Measurements from ENCODE around the gene RANBP17. TPM values are rescaled to one million over a fixed set of nuclear protein-coding genes. Genes with fewer than 3 reads are reported as not detected.

The RANBP17 gene
- total RNA-seq, 1 donor from 2014 or later, result not detected

GRCh38 chr5:171107669-171108068 lies 245.9 kb downstream of the RANBP17 start:
- intact Hi-C loops (cut with micrococcal nuclease), result no loop called here

DNA sequence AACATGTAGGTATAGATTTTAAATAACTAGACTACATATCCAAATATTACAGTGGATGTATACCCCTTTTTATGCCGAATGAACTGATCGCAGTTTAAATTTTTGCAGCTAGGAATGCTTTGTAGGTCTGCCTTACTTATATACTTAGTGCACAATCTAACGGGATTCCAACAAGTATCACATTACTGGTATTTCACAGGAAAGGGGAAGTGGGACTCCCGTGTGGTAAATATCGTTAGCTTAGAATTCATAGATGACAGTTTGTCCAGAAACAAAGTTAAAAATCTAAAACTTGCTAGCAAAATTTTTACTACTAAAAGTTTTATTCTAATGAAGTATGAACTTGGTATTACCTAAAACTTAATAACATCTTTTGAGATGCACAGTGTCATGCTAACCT lies 253.7 kb downstream of the RANBP17 start:
- H3K4me3 Mint-ChIP-seq, result no peak overlapping the region
- no peaks in the 10 kb centered on the region for H3K36me3 Mint-ChIP-seq (ENCODE audit: low read depth)
- no peak for DNase-seq
- H3K9me3 Mint-ChIP-seq, result no peaks in the 10 kb centered on the region
- H3K27ac Mint-ChIP-seq, result no peak overlapping the region
- intact Hi-C loops (cut with micrococcal nuclease), result no loop called here
- no peaks in the 10 kb centered on the region for H3K4me1 Mint-ChIP-seq
- no peaks in the 10 kb centered on the region for H3K27me3 Mint-ChIP-seq

More at GRCh38 chr5:171107669-171108068, 245.9 kb downstream of the RANBP17 start:
- H3K27me3 Mint-ChIP-seq, result no peaks in the 10 kb centered on the region
- no peaks in the 10 kb centered on the region for H3K4me1 Mint-ChIP-seq
- DNase-seq, result no peak
- H3K4me3 Mint-ChIP-seq, result no peak overlapping the region
- no peaks in the 10 kb centered on the region for H3K9me3 Mint-ChIP-seq
- H3K27ac Mint-ChIP-seq, result no peak overlapping the region
- H3K36me3 Mint-ChIP-seq (ENCODE audit: low read depth), result no peaks in the 10 kb centered on the region

DNA sequence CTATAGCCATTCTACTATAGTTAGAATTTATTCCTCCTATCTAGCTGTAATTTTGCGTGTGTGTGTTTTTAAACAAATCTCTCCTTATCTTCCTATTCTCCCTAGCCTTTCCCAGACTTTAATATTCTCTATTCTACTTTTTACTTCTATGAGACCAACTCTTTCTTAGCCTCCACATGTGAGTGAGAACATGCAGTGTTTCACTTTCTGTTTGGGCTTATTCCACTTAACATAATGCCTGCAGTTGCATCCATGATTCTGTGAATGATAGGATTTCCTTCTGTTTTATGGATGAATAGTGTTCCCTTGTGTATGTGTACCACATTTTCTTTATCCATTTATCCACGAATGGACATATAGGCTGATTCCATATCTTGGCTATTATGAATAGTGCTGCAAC lies 254.9 kb downstream of the RANBP17 start:
- Mint-ChIP-seq H3K27ac (no peak overlapping the region), H3K36me3 (ENCODE audit: low read depth) (no peaks in the 10 kb centered on the region), H3K9me3 (no peaks in the 10 kb centered on the region), H3K27me3 (no peaks in the 10 kb centered on the region), H3K4me3 (no peak overlapping the region), H3K4me1 (no peaks in the 10 kb centered on the region)
- intact Hi-C loops (cut with micrococcal nuclease), result no loop called here
- DNase-seq, result no peak

DNA sequence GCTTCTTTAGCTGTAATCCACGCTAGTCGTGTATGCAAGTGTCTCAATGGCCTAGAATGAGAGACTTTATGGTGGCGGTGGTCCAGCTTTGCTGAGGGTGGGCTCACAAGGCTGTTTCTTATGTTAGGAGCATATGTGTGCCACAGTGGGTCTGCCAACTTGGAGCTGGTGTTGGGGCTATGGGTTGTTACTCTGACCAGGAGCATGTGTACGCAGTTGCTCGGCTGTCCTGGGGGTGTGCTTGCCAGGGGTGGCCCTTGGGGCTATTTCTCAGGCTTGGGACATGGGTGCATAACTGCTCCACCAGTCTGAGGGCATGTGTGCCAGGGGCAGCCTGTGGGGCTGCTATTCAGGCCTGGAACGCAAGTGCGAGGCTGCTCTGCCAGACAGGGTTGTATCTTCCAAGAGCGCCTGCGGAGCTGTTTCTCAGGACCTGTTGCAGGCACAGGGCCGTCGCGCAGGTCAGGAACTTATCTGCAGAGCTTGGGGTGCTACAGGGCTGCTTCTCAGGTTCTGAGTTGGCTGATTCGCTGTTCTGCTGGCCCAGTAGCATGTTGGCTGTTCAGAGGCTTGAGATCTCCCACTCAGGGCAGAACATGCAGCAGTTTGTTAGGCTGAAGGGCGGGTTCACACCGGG lies 259.3 kb downstream of the RANBP17 start:
- Mint-ChIP-seq H3K36me3 (ENCODE audit: low read depth) (no peaks in the 10 kb centered on the region), H3K9me3 (no peaks in the 10 kb centered on the region), H3K27me3 (no peaks in the 10 kb centered on the region), H3K4me3 (no peak overlapping the region), H3K4me1 (no peaks in the 10 kb centered on the region), H3K27ac (no peak overlapping the region)
- no peak for DNase-seq
- intact Hi-C loops (cut with micrococcal nuclease), result no loop called here

DNA sequence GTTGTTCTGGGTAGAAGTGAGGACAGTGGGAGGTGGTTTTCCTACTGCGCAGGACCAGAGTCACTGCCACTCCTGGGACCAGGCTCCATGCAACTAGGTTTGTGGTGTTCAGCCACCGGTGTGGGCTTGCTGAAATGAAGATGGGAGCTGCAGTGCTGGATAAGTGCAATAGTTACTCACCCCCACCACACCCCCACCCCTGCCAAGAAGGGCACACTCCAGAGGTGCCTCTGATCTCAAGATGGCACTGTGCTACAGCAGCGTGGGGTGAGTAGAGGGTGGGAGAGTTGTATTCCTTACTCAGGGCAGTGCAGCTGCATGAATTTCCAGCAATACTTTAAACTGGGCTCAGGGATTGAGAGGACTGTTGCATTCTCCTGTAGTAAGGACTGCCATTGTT lies 259.8 kb downstream of the RANBP17 start:
- DNase-seq, result no peak
- Mint-ChIP-seq H3K27me3 (no peaks in the 10 kb centered on the region), H3K27ac (no peak overlapping the region), H3K36me3 (ENCODE audit: low read depth) (no peaks in the 10 kb centered on the region), H3K9me3 (no peaks in the 10 kb centered on the region), H3K4me1 (no peaks in the 10 kb centered on the region), H3K4me3 (no peak overlapping the region)
- intact Hi-C loops (cut with micrococcal nuclease), result no loop called here

GRCh38 chr5:171122372-171122771 lies 260.6 kb downstream of the RANBP17 start:
- Mint-ChIP-seq H3K4me1 (no peaks in the 10 kb centered on the region), H3K4me3 (no peak overlapping the region), H3K27ac (no peak overlapping the region), H3K36me3 (ENCODE audit: low read depth) (no peaks in the 10 kb centered on the region), H3K9me3 (no peaks in the 10 kb centered on the region), H3K27me3 (no peaks in the 10 kb centered on the region)
- no peak for DNase-seq
- intact Hi-C loops (cut with micrococcal nuclease), result no loop called here

DNA sequence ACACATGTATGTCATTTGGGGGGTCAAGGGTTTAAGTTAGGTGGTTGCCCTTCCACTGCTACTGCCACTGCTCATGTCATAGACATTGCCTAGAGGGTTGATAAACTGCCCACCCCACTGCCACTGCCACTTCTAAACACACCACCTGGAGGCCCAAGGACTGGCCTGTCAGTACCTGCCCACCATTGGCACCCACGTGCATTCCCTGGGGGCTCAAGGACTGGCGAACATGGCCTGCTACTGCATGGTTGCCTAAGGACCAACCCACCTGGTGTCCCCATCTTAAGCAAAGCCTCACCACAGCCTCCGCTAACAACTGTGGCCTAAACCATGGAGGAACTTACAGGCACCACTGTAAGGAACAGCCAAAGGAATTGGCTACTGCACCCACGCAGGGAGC lies 261.6 kb downstream of the RANBP17 start:
- intact Hi-C loops (cut with micrococcal nuclease), result no loop called here
- H3K36me3 Mint-ChIP-seq (ENCODE audit: low read depth), result no peaks in the 10 kb centered on the region
- H3K27me3 Mint-ChIP-seq, result no peaks in the 10 kb centered on the region
- no peak for DNase-seq
- H3K9me3 Mint-ChIP-seq, result no peaks in the 10 kb centered on the region
- H3K27ac Mint-ChIP-seq, result no peak overlapping the region
- no peaks in the 10 kb centered on the region for H3K4me1 Mint-ChIP-seq
- no peak overlapping the region for H3K4me3 Mint-ChIP-seq

GRCh38 chr5:171127314-171127713 lies 265.5 kb downstream of the RANBP17 start:
- no peaks in the 10 kb centered on the region for H3K27me3 Mint-ChIP-seq
- intact Hi-C loops (cut with micrococcal nuclease), result no loop called here
- H3K4me1 Mint-ChIP-seq, result no peaks in the 10 kb centered on the region

GRCh38 chr5:171128136-171128535 lies 266.3 kb downstream of the RANBP17 start:
- no peaks in the 10 kb centered on the region for H3K36me3 Mint-ChIP-seq (ENCODE audit: low read depth)
- no peak for DNase-seq
- H3K27me3 Mint-ChIP-seq, result no peaks in the 10 kb centered on the region
- no peak overlapping the region for H3K27ac Mint-ChIP-seq
- no peaks in the 10 kb centered on the region for H3K4me1 Mint-ChIP-seq
- H3K4me3 Mint-ChIP-seq, result no peak overlapping the region
- intact Hi-C loops (cut with micrococcal nuclease), result no loop called here
- H3K9me3 Mint-ChIP-seq, result no peaks in the 10 kb centered on the region

More at GRCh38 chr5:171127314-171127713, 265.5 kb downstream of the RANBP17 start:
- no peak overlapping the region for H3K27ac Mint-ChIP-seq
- no peak for DNase-seq
- H3K36me3 Mint-ChIP-seq (ENCODE audit: low read depth), result no peaks in the 10 kb centered on the region
- no peak overlapping the region for H3K4me3 Mint-ChIP-seq
- H3K9me3 Mint-ChIP-seq, result no peaks in the 10 kb centered on the region

DNA sequence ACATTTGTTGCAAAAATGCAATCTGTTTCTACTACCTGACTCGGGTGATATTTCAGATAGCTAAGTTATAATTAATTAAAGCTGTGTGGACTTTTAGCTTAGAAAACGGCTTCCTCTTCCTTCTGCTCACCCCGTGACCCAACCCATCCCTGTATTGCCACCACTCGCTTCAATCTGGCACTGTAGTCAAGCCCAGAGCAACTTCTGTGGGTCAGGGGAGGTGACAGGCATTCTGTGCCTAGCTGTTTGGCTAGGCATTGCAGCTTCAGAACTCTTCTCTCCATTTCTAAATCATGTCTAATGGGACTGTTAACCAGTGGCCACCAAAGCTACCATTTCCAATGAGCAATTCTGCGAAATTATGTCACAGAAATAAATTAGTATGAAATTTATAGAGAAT lies 267.5 kb downstream of the RANBP17 start:
- DNase-seq, result no peak
- Mint-ChIP-seq H3K27ac (no peak overlapping the region), H3K4me3 (no peak overlapping the region), H3K4me1 (no peaks in the 10 kb centered on the region), H3K9me3 (no peaks in the 10 kb centered on the region), H3K27me3 (no peaks in the 10 kb centered on the region), H3K36me3 (ENCODE audit: low read depth) (no peaks in the 10 kb centered on the region)
- intact Hi-C loops (cut with micrococcal nuclease), result no loop called here

GRCh38 chr5:171131497-171131896 lies 269.7 kb downstream of the RANBP17 start:
- intact Hi-C loops (cut with micrococcal nuclease), result no loop called here
- Mint-ChIP-seq H3K4me3 (no peak overlapping the region), H3K4me1 (no peaks in the 10 kb centered on the region), H3K27me3 (no peaks in the 10 kb centered on the region), H3K36me3 (ENCODE audit: low read depth) (no peaks in the 10 kb centered on the region), H3K9me3 (no peaks in the 10 kb centered on the region), H3K27ac (no peak overlapping the region)
- no peak for DNase-seq

GRCh38 chr5:171137768-171138525 lies 276.1 kb downstream of the RANBP17 start:
- no peaks in the 10 kb centered on the region for H3K27me3 Mint-ChIP-seq

DNA sequence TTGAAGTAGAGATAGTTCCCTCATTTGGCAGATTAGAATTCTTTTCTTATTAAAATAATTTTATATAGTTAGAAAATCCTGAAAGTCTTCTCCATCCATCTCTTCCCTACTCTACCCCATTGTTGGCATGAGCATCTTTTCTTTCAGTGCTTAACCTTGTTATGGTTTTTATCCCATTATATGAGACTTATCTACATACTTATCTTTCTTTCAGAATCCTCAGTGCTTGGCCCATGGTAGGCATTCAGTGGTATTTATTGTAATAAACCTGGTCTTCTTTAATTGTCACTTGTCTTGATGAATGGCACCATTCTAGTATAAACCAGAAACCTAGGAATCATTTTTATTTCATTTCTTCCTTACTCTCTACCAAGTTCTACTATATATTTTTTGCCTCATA lies 277.4 kb downstream of the RANBP17 start:
- Mint-ChIP-seq H3K4me3 (no peak overlapping the region), H3K27me3 (no peaks in the 10 kb centered on the region), H3K27ac (no peak overlapping the region), H3K4me1 (no peaks in the 10 kb centered on the region), H3K9me3 (no peaks in the 10 kb centered on the region), H3K36me3 (ENCODE audit: low read depth) (no peaks in the 10 kb centered on the region)
- intact Hi-C loops (cut with micrococcal nuclease), result no loop called here
- DNase-seq, result no peak

More at GRCh38 chr5:171137768-171138525, 276.1 kb downstream of the RANBP17 start:
- Mint-ChIP-seq H3K36me3 (ENCODE audit: low read depth) (no peaks in the 10 kb centered on the region), H3K9me3 (no peaks in the 10 kb centered on the region), H3K4me1 (no peaks in the 10 kb centered on the region), H3K27ac (no peak overlapping the region), H3K4me3 (no peak overlapping the region)
- intact Hi-C loops (cut with micrococcal nuclease), result no loop called here
- no peak for DNase-seq

DNA sequence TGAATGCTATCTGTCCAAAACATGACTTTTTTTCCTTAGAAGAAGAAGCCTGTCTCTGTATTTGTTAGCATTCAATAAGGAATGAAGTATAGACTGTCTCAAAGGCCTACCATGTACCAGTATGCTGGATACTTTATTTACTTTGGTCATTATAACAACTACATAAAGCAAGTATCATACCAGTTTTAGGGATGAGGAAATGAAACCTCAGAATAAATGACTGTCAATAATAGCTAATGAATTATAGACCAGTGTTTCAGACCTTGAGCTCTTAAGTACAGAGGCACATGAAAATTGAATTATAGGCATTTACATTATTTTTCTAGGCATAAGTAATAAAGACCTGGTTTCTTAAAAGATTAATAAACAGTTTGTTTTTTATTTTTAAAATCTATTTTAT lies 280.8 kb downstream of the RANBP17 start:
- Mint-ChIP-seq H3K9me3 (no peaks in the 10 kb centered on the region), H3K36me3 (ENCODE audit: low read depth) (no peaks in the 10 kb centered on the region), H3K4me1 (no peaks in the 10 kb centered on the region), H3K27me3 (no peaks in the 10 kb centered on the region), H3K27ac (no peak overlapping the region), H3K4me3 (no peak overlapping the region)
- DNase-seq, result no peak
- intact Hi-C loops (cut with micrococcal nuclease), result no loop called here

DNA sequence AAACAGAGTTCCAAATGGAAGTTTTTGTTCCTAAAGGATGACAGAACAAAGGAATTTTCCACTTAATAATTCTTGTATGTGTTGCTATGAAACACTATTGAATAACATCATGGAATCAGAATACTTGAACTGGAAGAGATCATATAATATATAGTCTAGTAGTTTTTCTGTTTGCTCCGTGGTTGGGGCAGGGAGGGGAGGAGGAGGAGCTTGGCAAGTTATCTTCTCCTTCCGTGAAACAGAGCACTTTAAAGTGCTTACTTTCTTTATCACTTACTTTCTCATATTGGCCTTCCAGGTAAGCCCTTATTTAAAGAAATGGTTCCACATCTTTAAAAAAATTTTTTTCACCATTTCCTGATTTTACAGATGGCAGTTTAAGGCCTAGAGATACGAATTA lies 281.4 kb downstream of the RANBP17 start:
- no peaks in the 10 kb centered on the region for H3K4me1 Mint-ChIP-seq
- no peaks in the 10 kb centered on the region for H3K27me3 Mint-ChIP-seq
- intact Hi-C loops (cut with micrococcal nuclease), result no loop called here
- H3K36me3 Mint-ChIP-seq (ENCODE audit: low read depth), result no peaks in the 10 kb centered on the region
- no peak overlapping the region for H3K4me3 Mint-ChIP-seq
- no peaks in the 10 kb centered on the region for H3K9me3 Mint-ChIP-seq
- no peak for DNase-seq
- H3K27ac Mint-ChIP-seq, result no peak overlapping the region

Data from activated CD4-positive, alpha-beta T cell treated with anti-CD3 and anti-CD28 coated beads, Interleukin-2, amount 10 ng/mL, durations not matched to agents 24 days and 14 days (primary cell).